ENCODE measurements around the gene SLC22A15. TPM values are rescaled to one million over a fixed set of nuclear protein-coding genes. Genes with fewer than 3 reads are reported as not detected.

SLC22A15 gene
- total and polyA plus RNA-seq, 4 donors, result 2.9 to 6.8 (median 5.5) TPM

DNA sequence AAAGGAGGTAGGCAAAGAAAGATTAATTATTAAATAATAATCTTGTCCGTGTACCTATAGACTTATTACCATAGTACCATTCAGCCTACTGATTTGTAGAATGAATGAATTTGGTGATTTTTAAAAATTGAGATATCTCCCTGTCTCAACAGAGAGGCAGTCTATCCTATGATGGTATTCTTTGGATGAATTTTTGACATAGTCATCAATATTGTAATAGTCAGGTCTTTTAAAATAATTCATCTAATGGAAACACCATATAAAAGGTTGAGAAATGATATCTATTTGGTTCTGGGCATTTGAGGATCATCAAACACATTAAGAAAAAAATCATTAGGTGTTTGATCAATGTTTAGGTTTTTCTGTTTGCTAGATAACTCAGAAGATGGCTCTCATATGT, 99.3 kb downstream of the SLC22A15 start:
- Histone ChIP-seq H3K4me1 (ENCODE audit: control insufficient read depth in 1 of 2, insufficient read depth in 2 of 2, low read length in 2 of 2) (no peaks in the 10 kb centered on the region), H3K27me3 (ENCODE audit: control insufficient read depth in 1 of 2, insufficient read depth in 2 of 2, low read length in 1 of 2) (no peaks in the 10 kb centered on the region), H3K27ac (ENCODE audit: low read depth in 1 of 2, low read length in 2 of 2) (no peak overlapping the region), H3K36me3 (ENCODE audit: control insufficient read depth in 1 of 2, insufficient read depth in 2 of 2, low read length in 1 of 2) (no peaks in the 10 kb centered on the region), H3K4me3 (ENCODE audit: low read length in 2 of 2) (no peak overlapping the region), H3K9me3 (ENCODE audit: control insufficient read depth, low read length) (no peaks in the 10 kb centered on the region)
- WGBS, 2 donors, result 0% methylated on average over 1 of the region's 1 CpG
- ATAC-seq (ENCODE audit: low FRiP score) (no peak), DNase-seq (no peak)
- intact Hi-C loops (cut with DNase I), result no loop called here

DNA sequence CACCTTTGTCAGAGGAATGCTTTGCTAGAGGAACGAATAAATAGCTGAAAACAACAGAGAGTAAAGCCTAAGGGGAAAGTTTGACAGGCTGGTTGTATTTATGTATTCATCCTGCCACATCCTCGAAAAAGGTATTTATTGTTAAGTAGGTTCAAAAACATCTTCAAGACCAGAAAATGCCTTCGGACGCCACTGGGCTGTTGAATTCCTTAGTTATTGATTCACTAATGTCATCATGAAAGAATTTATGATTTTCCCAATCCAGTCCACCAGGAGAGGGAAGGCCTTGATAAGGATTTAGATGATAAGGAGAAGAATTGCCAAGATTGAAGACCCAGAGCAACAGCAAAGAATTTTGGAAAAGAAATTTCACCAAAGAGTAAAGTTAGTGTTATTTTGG, 99.7 kb downstream of the SLC22A15 start:
- Histone ChIP-seq H3K4me1 (ENCODE audit: control insufficient read depth in 1 of 2, insufficient read depth in 2 of 2, low read length in 2 of 2) (no peaks in the 10 kb centered on the region), H3K9me3 (ENCODE audit: control insufficient read depth, low read length) (no peaks in the 10 kb centered on the region), H3K4me3 (ENCODE audit: low read length in 2 of 2) (no peak overlapping the region), H3K27ac (ENCODE audit: low read depth in 1 of 2, low read length in 2 of 2) (no peak overlapping the region), H3K36me3 (ENCODE audit: control insufficient read depth in 1 of 2, insufficient read depth in 2 of 2, low read length in 1 of 2) (no peaks in the 10 kb centered on the region), H3K27me3 (ENCODE audit: control insufficient read depth in 1 of 2, insufficient read depth in 2 of 2, low read length in 1 of 2) (no peaks in the 10 kb centered on the region)
- 73 to 78% methylated on average over 4 of the region's 4 CpGs for WGBS, 2 donors
- ATAC-seq (ENCODE audit: low FRiP score), result no peak
- intact Hi-C loops (cut with DNase I), result no loop called here
- DNase-seq, result no peak

DNA sequence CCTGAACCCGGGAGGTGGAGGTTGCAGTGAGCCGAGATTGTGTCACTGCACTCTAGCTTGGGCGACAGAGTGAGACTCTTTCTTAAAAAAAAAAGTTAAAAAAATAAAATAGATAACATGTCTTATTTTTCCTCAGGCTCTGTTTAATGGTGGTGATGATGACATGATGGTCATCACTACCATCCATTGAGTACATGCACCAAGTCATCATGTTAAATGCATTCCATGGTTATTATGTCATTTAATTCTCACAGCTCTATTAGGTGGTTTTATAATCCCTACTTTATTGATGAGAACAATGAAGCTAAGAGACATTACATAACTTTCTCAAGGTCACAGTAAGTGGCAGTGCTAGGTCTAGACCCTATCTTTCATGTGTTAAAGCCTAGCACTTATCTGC, 100.5 kb downstream of the SLC22A15 start:
- no peaks in the 10 kb centered on the region for H3K4me1 ChIP-seq (ENCODE audit: control insufficient read depth in 1 of 2, insufficient read depth in 2 of 2, low read length in 2 of 2)
- H3K36me3 ChIP-seq (ENCODE audit: control insufficient read depth in 1 of 2, insufficient read depth in 2 of 2, low read length in 1 of 2), result no peaks in the 10 kb centered on the region
- no peak for ATAC-seq (ENCODE audit: low FRiP score)
- H3K9me3 ChIP-seq (ENCODE audit: control insufficient read depth, low read length), result no peaks in the 10 kb centered on the region
- DNase-seq, result no peak
- no peak overlapping the region for H3K4me3 ChIP-seq (ENCODE audit: low read length in 2 of 2)
- no peak overlapping the region for H3K27ac ChIP-seq (ENCODE audit: low read depth in 1 of 2, low read length in 2 of 2)
- 94% methylated on average over 3 of the region's 3 CpGs for WGBS, 2 donors
- no peaks in the 10 kb centered on the region for H3K27me3 ChIP-seq (ENCODE audit: control insufficient read depth in 1 of 2, insufficient read depth in 2 of 2, low read length in 1 of 2)
- intact Hi-C loops (cut with DNase I), result no loop called here

DNA sequence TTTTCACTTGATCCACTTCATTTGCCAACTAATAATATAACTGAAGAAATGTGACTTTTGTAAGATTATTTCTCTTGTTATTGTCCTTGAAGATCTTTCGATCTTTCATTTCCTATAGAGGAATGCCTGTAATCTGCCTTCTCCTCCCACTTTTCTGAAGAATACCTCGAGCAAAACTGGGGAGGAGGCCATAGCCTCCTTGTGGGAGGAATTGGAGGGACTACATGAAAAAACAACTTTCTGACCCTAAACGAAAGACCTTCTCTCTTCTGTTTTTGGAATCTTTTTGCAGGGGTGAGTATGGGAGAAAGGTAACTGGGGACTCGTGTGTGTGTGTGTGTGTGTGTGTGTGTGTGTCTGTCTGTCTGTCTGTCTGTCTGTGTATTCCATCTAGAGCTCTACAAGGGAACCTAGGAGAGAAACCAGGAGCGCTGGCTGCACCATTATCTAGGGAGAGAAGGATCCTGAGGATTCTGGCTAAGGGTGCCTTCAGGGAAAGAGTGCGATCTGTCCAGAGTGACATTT, 102.4 kb downstream of the SLC22A15 start:
- WGBS, 2 donors, result 63 to 66% methylated on average over 6 of the region's 6 CpGs
- DNase-seq (no peak), ATAC-seq (ENCODE audit: low FRiP score) (no peak)
- intact Hi-C loops (cut with DNase I), result no loop called here
- Histone ChIP-seq H3K4me1 (ENCODE audit: control insufficient read depth in 1 of 2, insufficient read depth in 2 of 2, low read length in 2 of 2) (no peaks in the 10 kb centered on the region), H3K27me3 (ENCODE audit: control insufficient read depth in 1 of 2, insufficient read depth in 2 of 2, low read length in 1 of 2) (no peaks in the 10 kb centered on the region), H3K9me3 (ENCODE audit: control insufficient read depth, low read length) (no peaks in the 10 kb centered on the region), H3K36me3 (ENCODE audit: control insufficient read depth in 1 of 2, insufficient read depth in 2 of 2, low read length in 1 of 2) (no peaks in the 10 kb centered on the region), H3K27ac (ENCODE audit: low read depth in 1 of 2, low read length in 2 of 2) (no peak overlapping the region), H3K4me3 (ENCODE audit: low read length in 2 of 2) (no peak overlapping the region)

DNA sequence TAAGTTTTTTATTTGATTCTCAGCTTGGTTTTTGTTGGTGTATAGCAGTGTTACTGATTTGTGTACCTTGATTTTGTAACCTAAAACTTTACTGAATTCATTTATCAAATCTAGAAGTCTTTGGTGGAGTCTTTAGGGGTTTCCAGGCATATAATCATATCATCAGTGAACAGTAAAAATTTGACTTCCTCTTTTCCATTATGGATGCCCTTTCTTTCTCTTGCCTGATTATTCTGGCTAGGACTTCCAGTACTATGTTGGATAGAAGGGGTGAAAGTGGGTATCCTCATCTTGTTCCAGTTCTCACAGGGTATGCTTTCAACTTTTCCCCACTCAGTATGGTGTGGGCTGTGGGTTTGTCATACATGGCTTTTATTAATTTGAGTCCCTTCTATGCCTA, 111.3 kb downstream of the SLC22A15 start:
- intact Hi-C loops (cut with DNase I), result no loop called here
- Histone ChIP-seq H3K4me1 (ENCODE audit: control insufficient read depth in 1 of 2, insufficient read depth in 2 of 2, low read length in 2 of 2) (no peaks in the 10 kb centered on the region), H3K9me3 (ENCODE audit: control insufficient read depth, low read length) (no peaks in the 10 kb centered on the region), H3K27ac (ENCODE audit: low read depth in 1 of 2, low read length in 2 of 2) (no peak overlapping the region), H3K36me3 (ENCODE audit: control insufficient read depth in 1 of 2, insufficient read depth in 2 of 2, low read length in 1 of 2) (no peaks in the 10 kb centered on the region), H3K27me3 (ENCODE audit: control insufficient read depth in 1 of 2, insufficient read depth in 2 of 2, low read length in 1 of 2) (no peaks in the 10 kb centered on the region), H3K4me3 (ENCODE audit: low read length in 2 of 2) (no peak overlapping the region)
- ATAC-seq (ENCODE audit: low FRiP score) (no peak), DNase-seq (no peak)

GRCh38 chr1:116089870-116090269, 113.6 kb downstream of the SLC22A15 start:
- 88 to 93% methylated on average over 1 of the region's 1 CpG for WGBS, 2 donors
- Histone ChIP-seq H3K27me3 (ENCODE audit: control insufficient read depth in 1 of 2, insufficient read depth in 2 of 2, low read length in 1 of 2) (no peaks in the 10 kb centered on the region), H3K9me3 (ENCODE audit: control insufficient read depth, low read length) (no peaks in the 10 kb centered on the region), H3K4me3 (ENCODE audit: low read length in 2 of 2) (no peak overlapping the region), H3K36me3 (ENCODE audit: control insufficient read depth in 1 of 2, insufficient read depth in 2 of 2, low read length in 1 of 2) (no peaks in the 10 kb centered on the region), H3K27ac (ENCODE audit: low read depth in 1 of 2, low read length in 2 of 2) (no peak overlapping the region), H3K4me1 (ENCODE audit: control insufficient read depth in 1 of 2, insufficient read depth in 2 of 2, low read length in 2 of 2) (no peaks in the 10 kb centered on the region)
- DNase-seq (no peak), ATAC-seq (ENCODE audit: low FRiP score) (no peak)
- intact Hi-C loops (cut with DNase I), result no loop called here

DNA sequence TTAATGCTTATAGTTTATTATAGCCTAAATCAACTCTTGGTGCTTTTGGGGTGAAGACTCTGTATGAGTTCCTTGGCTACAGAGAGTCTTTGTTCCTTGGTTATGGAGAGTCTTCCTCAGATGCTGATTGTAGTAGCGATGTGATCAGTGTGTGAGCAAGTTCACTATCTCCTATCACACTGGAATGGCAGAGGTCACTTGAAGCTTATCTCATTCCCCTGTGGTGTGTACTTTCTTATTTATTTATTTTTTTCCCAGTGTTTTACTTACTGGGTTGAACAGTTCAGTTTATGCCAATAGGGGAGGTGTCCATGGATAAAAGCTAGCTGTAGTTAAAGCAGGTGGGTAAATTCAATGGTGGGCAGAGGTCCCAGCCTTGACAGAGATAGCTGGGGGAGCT, 114.8 kb downstream of the SLC22A15 start:
- H3K36me3 ChIP-seq (ENCODE audit: control insufficient read depth in 1 of 2, insufficient read depth in 2 of 2, low read length in 1 of 2), result no peaks in the 10 kb centered on the region
- no peaks in the 10 kb centered on the region for H3K27me3 ChIP-seq (ENCODE audit: control insufficient read depth in 1 of 2, insufficient read depth in 2 of 2, low read length in 1 of 2)
- no peaks in the 10 kb centered on the region for H3K4me1 ChIP-seq (ENCODE audit: control insufficient read depth in 1 of 2, insufficient read depth in 2 of 2, low read length in 2 of 2)
- DNase-seq (no peak), ATAC-seq (ENCODE audit: low FRiP score) (no peak)
- intact Hi-C loops (cut with DNase I), result no loop called here
- 88 to 93% methylated on average over 1 of the region's 1 CpG for WGBS, 2 donors
- no peaks in the 10 kb centered on the region for H3K9me3 ChIP-seq (ENCODE audit: control insufficient read depth, low read length)
- no peak overlapping the region for H3K4me3 ChIP-seq (ENCODE audit: low read length in 2 of 2)
- no peak overlapping the region for H3K27ac ChIP-seq (ENCODE audit: low read depth in 1 of 2, low read length in 2 of 2)

DNA sequence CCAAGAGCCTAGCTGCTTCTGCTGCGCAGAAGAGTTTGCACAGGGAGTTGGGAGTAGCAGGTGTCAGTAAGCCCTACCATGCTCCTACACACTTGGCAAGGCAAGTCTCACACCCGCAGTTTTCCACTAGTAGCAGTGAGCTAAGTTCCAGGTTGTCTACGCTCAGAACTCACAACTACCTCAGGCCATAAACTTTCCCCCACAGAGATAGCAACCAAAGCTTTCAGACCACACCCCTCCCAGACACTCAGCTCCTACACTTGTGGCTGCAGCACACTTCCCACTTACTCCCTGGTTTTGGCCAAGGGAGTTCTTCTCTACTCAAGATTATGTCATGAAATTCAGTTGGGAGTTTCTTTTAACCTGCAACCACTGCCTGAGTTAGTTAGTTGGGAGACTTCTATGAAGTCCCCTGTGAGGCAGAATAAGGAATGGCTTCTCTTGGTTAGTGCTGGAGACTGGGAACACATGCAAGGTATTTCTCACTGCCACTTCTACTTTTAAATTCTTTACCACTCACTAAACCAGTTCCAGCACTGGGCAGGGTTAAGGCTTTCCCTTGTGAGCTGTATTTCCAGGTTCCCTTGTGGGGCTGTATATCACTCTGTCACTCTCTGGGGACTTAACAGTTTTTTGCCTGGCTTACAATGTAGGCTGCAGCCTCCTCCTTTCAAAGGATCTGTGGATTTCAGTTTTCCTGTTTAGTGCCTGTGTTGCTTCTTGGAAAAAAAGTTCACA, 116.6 kb downstream of the SLC22A15 start:
- H3K9me3 ChIP-seq (ENCODE audit: control insufficient read depth, low read length), result no peaks in the 10 kb centered on the region
- no peak for ATAC-seq (ENCODE audit: low FRiP score)

DNA sequence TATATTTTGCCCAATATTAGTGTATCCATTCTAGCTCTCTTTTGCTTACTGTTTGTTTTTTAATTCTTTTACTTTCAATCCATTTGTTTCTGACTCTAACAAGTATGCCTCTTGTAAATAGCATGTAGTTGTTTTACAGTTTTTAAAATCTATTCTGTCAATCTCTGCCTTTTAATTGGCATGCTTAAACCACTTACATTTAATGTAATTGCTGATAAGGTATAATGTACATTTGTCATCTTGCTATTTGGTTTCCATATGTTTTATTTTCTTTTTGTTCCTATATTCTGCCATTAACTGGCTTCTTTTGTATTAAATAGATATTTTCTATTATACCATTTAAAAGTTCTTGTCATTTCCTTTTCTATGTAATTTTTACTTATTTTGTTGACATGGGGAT, 118.7 kb downstream of the SLC22A15 start:
- no peak for ATAC-seq (ENCODE audit: low FRiP score)
- no peak overlapping the region for H3K27ac ChIP-seq (ENCODE audit: low read depth in 1 of 2, low read length in 2 of 2)

More for the DNA sequence above, 116.6 kb downstream of the SLC22A15 start:
- H3K27me3 ChIP-seq (ENCODE audit: control insufficient read depth in 1 of 2, insufficient read depth in 2 of 2, low read length in 1 of 2), result no peaks in the 10 kb centered on the region
- no peaks in the 10 kb centered on the region for H3K4me1 ChIP-seq (ENCODE audit: control insufficient read depth in 1 of 2, insufficient read depth in 2 of 2, low read length in 2 of 2)
- no peaks in the 10 kb centered on the region for H3K36me3 ChIP-seq (ENCODE audit: control insufficient read depth in 1 of 2, insufficient read depth in 2 of 2, low read length in 1 of 2)
- intact Hi-C loops (cut with DNase I), result no loop called here
- WGBS, 2 donors, result 57 to 62% methylated on average over 3 of the region's 3 CpGs
- no peak for DNase-seq
- no peak overlapping the region for H3K27ac ChIP-seq (ENCODE audit: low read depth in 1 of 2, low read length in 2 of 2)
- H3K4me3 ChIP-seq (ENCODE audit: low read length in 2 of 2), result no peak overlapping the region

More for the DNA sequence above, 118.7 kb downstream of the SLC22A15 start:
- intact Hi-C loops (cut with DNase I), result no loop called here
- DNase-seq, result no peak
- Histone ChIP-seq H3K27me3 (ENCODE audit: control insufficient read depth in 1 of 2, insufficient read depth in 2 of 2, low read length in 1 of 2) (no peaks in the 10 kb centered on the region), H3K9me3 (ENCODE audit: control insufficient read depth, low read length) (no peaks in the 10 kb centered on the region), H3K36me3 (ENCODE audit: control insufficient read depth in 1 of 2, insufficient read depth in 2 of 2, low read length in 1 of 2) (no peaks in the 10 kb centered on the region), H3K4me1 (ENCODE audit: control insufficient read depth in 1 of 2, insufficient read depth in 2 of 2, low read length in 2 of 2) (no peaks in the 10 kb centered on the region), H3K4me3 (ENCODE audit: low read length in 2 of 2) (no peak overlapping the region)
